CD4-positive, alpha-beta T cell treated with Interleukin-12 subunit alpha and Interleukin-12 subunit beta, for 1 hour (primary cell): Measurements from ENCODE around the gene POLR3F.
"Not testable (repeated sequence)": the region's sequence is repeated elsewhere in the genome, so short reads cannot be mapped to it uniquely, and the experiment has no call there.

Source experiments
- DNase-seq: peaks from one replicate; pipeline ENCODE4 v3.0.0-alpha.2; 2020

The POLR3F gene

GRCh38 chr20:18466894-18467730 lies at the start of gene POLR3F, which contains the start of gene DZANK1:
POLR3F (plus strand) TSS chr20:18467390; CDS start chr20:18467507, 117 bp downstream.
DZANK1 (minus strand) TSS chr20:18467030; CDS start chr20:18465358, 1,672 bp downstream.
- peak; percentile 94 for DNase-seq

GRCh38 chr20:18421608-18422007 lies 45.6 kb upstream of the POLR3F start:
- no peak for DNase-seq

- DNase-seq: no peak
These were observed 40.0 kb upstream of the POLR3F start for GRCh38 chr20:18427214-18427613.

- DNase-seq: no peak
These were observed 38.6 kb upstream of the POLR3F start for GRCh38 chr20:18428490-18429173.

GRCh38 chr20:18430172-18430826 lies 36.9 kb upstream of the POLR3F start:
- no peak for DNase-seq

GRCh38 chr20:18431206-18431605 lies 36.0 kb upstream of the POLR3F start:
- no peak for DNase-seq

GRCh38 chr20:18436847-18437246 lies 30.3 kb upstream of the POLR3F start:
- no peak for DNase-seq

GRCh38 chr20:18440403-18440802 lies 26.8 kb upstream of the POLR3F start:
- DNase-seq: no peak

- DNase-seq: no peak
These were observed 23.3 kb upstream of the POLR3F start for GRCh38 chr20:18443886-18444285.

GRCh38 chr20:18456600-18456999 lies 10.6 kb upstream of the POLR3F start:
- no peak for DNase-seq

GRCh38 chr20:18465536-18466200 lies 1.5 kb upstream of the POLR3F start:
- DNase-seq: no peak

GRCh38 chr20:18466574-18466893 lies 656 bp upstream of the POLR3F start:
- DNase-seq: peak; percentile 0

GRCh38 chr20:18477218-18477617 lies 10.0 kb downstream of the POLR3F start:
- no peak for DNase-seq

GRCh38 chr20:18477821-18478220 lies 10.6 kb downstream of the POLR3F start:
- no peak for DNase-seq

GRCh38 chr20:18481596-18481995 lies 14.4 kb downstream of the POLR3F start:
- DNase-seq: no peak

GRCh38 chr20:18488301-18488700 lies 21.1 kb downstream of the POLR3F start:
- no peak for DNase-seq

GRCh38 chr20:18496042-18496441 lies 28.9 kb downstream of the POLR3F start:
- no peak for DNase-seq

GRCh38 chr20:18496740-18497592 lies 29.8 kb downstream of the POLR3F start, which contains the start of gene RBBP9:
RBBP9 (minus strand) TSS chr20:18497225; CDS start chr20:18497167, 58 bp downstream.
- DNase-seq: peak; percentile 79

- no peak for DNase-seq
These were observed 30.4 kb downstream of the POLR3F start for GRCh38 chr20:18497603-18498002.

GRCh38 chr20:18501672-18502071 lies 34.5 kb downstream of the POLR3F start:
- not testable (repeated sequence) for DNase-seq

GRCh38 chr20:18504479-18505060 lies 37.4 kb downstream of the POLR3F start:
- DNase-seq: no peak

- DNase-seq: peak; percentile 33
These were observed 39.6 kb downstream of the POLR3F start for GRCh38 chr20:18506744-18507143.
